K562 (cell line): ENCODE results near the gene BIRC6. TPM values are rescaled to one million over a fixed set of nuclear protein-coding genes. Genes with fewer than 3 reads are reported as not detected.

Experiments used
- ATAC-seq: fragments of 200-7000 bp; cut with Tn5 transposase; 3 replicates; pipeline ENCODE4 v1.9.1; 2020; ENCODE audit warnings: moderate library complexity
- BruUV-seq: library from RNA; stranded (reverse); fragments of 400-500 nt; replicated peaks from 2 replicates; lab custom pipeline; 2021; lab: Mats Ljungman, UMichigan
- CTCF ChIA-PET: fragments of 300-600 bp; formaldehyde crosslinking; extraction: SDS; loops from one replicate; lab custom pipeline; 2021; ENCODE audit warnings: low intra/inter-chr PET ratio; lab: Yijun Ruan, JAX
- POLR2A ChIA-PET: fragments of 300-600, 350-650 bp; sonication (Branson Sonifier 250); formaldehyde crosslinking; extraction: SDS; loops from one replicate; lab custom pipeline; 2021; ENCODE audit warnings: antibody characterized with exemption, inconsistent platforms; lab: Yijun Ruan, JAX
- DNase-seq, 4 experiments: peaks; one replicate each; pipeline versions ENCODE4 v3.0.0 to v3.0.0-alpha.2; 2011 to 2018; ENCODE audit warnings: low spot score in 3 of 4, mixed read lengths in 3 of 4; ENCODE audit errors: extremely low read depth in 1 of 4
- FAIRE-seq: peaks from 2 replicates; lab custom pipeline; 2011; peaks lifted over from hg19 to GRCh38; lab: Jason Lieb, UNC
- H2AFZ ChIP-seq: 2 replicates; pipeline ENCODE4 v1.6.0; 2011; ENCODE audit warnings: low read depth, low read length, control low read depth, inconsistent platforms
- H3K27ac ChIP-seq: fragments of 200-600 bp; 3 replicates; pipeline ENCODE4 v1.8.0; 2011; ENCODE audit warnings: low read depth, mild to moderate bottlenecking, control low read depth, inconsistent platforms, low read length, moderate library complexity, mixed read lengths; ENCODE audit errors: extremely low read depth
- H3K27me3 ChIP-seq, 2 experiments: fragments of 300-600 bp in 1 of 2; 2 replicates in 1 of 2; 3 replicates in 1 of 2; pipeline versions ENCODE4 v1.6.0 to v1.8.0; 2011; ENCODE audit warnings: inconsistent platforms in 2 of 2, low read length in 2 of 2, mild to moderate bottlenecking in 1 of 2, mixed read lengths in 1 of 2, moderate library complexity in 1 of 2; ENCODE audit not compliant: control insufficient read depth in 2 of 2, insufficient read depth in 2 of 2
- H3K36me3 ChIP-seq: fragments of 300-600 bp; 3 replicates; pipeline ENCODE4 v1.8.0; 2011; ENCODE audit warnings: mild to moderate bottlenecking, low read length, inconsistent platforms; ENCODE audit not compliant: control insufficient read depth, insufficient read depth
- H3K4me1 ChIP-seq, 2 experiments: fragments of 200-600 bp in 1 of 2; replicated peaks in 1 of 2; 2 replicates in 1 of 2; 3 replicates in 1 of 2; pipeline versions ENCODE4 v1.5.1 to v1.8.0; 2011; ENCODE audit warnings: inconsistent platforms in 2 of 2, low read length in 2 of 2, mild to moderate bottlenecking in 1 of 2, mixed read lengths in 1 of 2, moderate library complexity in 1 of 2; ENCODE audit not compliant: control insufficient read depth in 2 of 2, insufficient read depth in 2 of 2
- H3K4me2 ChIP-seq: 2 replicates; pipeline ENCODE4 v1.6.1; 2011; ENCODE audit warnings: low read length, control low read depth, inconsistent platforms, mixed read lengths; ENCODE audit not compliant: insufficient read depth
- H3K4me3 ChIP-seq: fragments of 200-600 bp; sonication (generic), shearing (Covaris generic); 2 replicates; pipeline ENCODE4 v1.5.1; 2016; ENCODE audit warnings: control low read depth, inconsistent platforms
- H3K79me2 ChIP-seq: fragments of 200-600 bp; 3 replicates; pipeline ENCODE4 v1.8.0; 2011; ENCODE audit warnings: low read length, inconsistent platforms; ENCODE audit not compliant: control insufficient read depth, insufficient read depth
- H3K9ac ChIP-seq, 2 experiments: 2 replicates each; pipeline versions ENCODE4 v1.6.0 to v1.6.1; 2011; ENCODE audit warnings: low read depth in 2 of 2, low read length in 2 of 2, control low read depth in 1 of 2, inconsistent platforms in 1 of 2, mild to moderate bottlenecking in 1 of 2, mixed read lengths in 1 of 2; ENCODE audit not compliant: insufficient read depth in 1 of 2
- H3K9me1 ChIP-seq: one replicate; pipeline ENCODE4 v1.6.0; 2011; ENCODE audit warnings: inconsistent platforms, mild to moderate bottlenecking, low read length, moderate library complexity; ENCODE audit not compliant: control insufficient read depth, insufficient read depth
- H3K9me3 ChIP-seq: replicated peaks from 2 replicates; pipeline ENCODE4 v1.5.1; 2011; ENCODE audit warnings: low read depth, low read length, inconsistent platforms; ENCODE audit not compliant: control insufficient read depth, insufficient read depth
- H4K20me1 ChIP-seq: replicated peaks from 2 replicates; pipeline ENCODE4 v1.6.1; 2011; ENCODE audit warnings: low read length, inconsistent platforms, mixed read lengths; ENCODE audit not compliant: control insufficient read depth, insufficient read depth
- BRD4 ChIP-seq: fragments of 200-600 bp; sonication (generic); IDR thresholded peaks from 2 replicates; pipeline ENCODE4 v1.6.1; 2017; ENCODE audit warnings: inconsistent platforms
- CBX1 ChIP-seq: sonication (generic); IDR thresholded peaks from 2 replicates; pipeline ENCODE4 v1.6.1; 2016; ENCODE audit warnings: antibody characterized with exemption, low read depth, mild to moderate bottlenecking
- CREB3L1 ChIP-seq: fragments of 450-650 bp; IDR thresholded peaks from 2 replicates; pipeline ENCODE4 v1.6.1; 2014; ENCODE audit warnings: low read depth, mild to moderate bottlenecking, moderate library complexity, borderline replicate concordance
- ELF2 ChIP-seq: fragments of 250-450 bp; sonication (Bioruptor Pico); IDR thresholded peaks from 2 replicates; pipeline ENCODE4 v1.5.0; 2021; ENCODE audit warnings: mild to moderate bottlenecking
- HNRNPLL ChIP-seq: fragments of 200-400 bp; formaldehyde crosslinking; IDR thresholded peaks from 2 replicates; pipeline ENCODE4 v1.6.1; 2017; ENCODE audit warnings: low read length, low read depth, mild to moderate bottlenecking; ENCODE audit not compliant: poor library complexity, severe bottlenecking
- ILF3 ChIP-seq: fragments of 450-650 bp; IDR thresholded peaks from 2 replicates; pipeline ENCODE4 v1.6.1; 2018; ENCODE audit warnings: antibody characterized with exemption, mild to moderate bottlenecking, moderate library complexity, borderline replicate concordance
- MECOM ChIP-seq: fragments of 250-450 bp; sonication (Bioruptor Pico); IDR thresholded peaks from 2 replicates; pipeline ENCODE4 v1.8.0; 2022; ENCODE audit warnings: inconsistent platforms
- PYGO2 ChIP-seq: fragments of 450-650 bp; IDR thresholded peaks from 2 replicates; pipeline ENCODE4 v1.6.1; 2016; ENCODE audit warnings: mild to moderate bottlenecking, missing genetic modification characterization, moderate library complexity, missing compliant biosample characterization
- SMAD4 ChIP-seq: fragments of 250-450 bp; sonication (Bioruptor Pico); conservative IDR thresholded peaks from 2 replicates; pipeline ENCODE4 v1.8.0; 2021; ENCODE audit warnings: inconsistent platforms, mild to moderate bottlenecking, moderate library complexity
- TCF7 ChIP-seq: sonication (generic); IDR thresholded peaks from 2 replicates; pipeline ENCODE4 v1.6.1; 2016; ENCODE audit warnings: antibody characterized with exemption, borderline replicate concordance
- TFAM ChIP-seq: fragments of 250-450 bp; sonication (Bioruptor Pico); conservative IDR thresholded peaks from 2 replicates; pipeline ENCODE4 v1.5.0; 2021; ENCODE audit warnings: mild to moderate bottlenecking, moderate library complexity
- ZBTB34 ChIP-seq: fragments of 250-450 bp; sonication (Bioruptor Pico); IDR thresholded peaks from 2 replicates; pipeline ENCODE4 v1.8.0; 2021; ENCODE audit warnings: mild to moderate bottlenecking, moderate library complexity
- ZBTB7A ChIP-seq: IDR thresholded peaks from 2 replicates; pipeline ENCODE4 v1.6.1; 2011; ENCODE audit warnings: low read depth, mild to moderate bottlenecking, low read length, moderate library complexity, borderline replicate concordance; ENCODE audit not compliant: control insufficient read depth
- ZNF316 ChIP-seq: fragments of 450-650 bp; IDR thresholded peaks from 2 replicates; pipeline ENCODE4 v1.6.1; 2016
- WGBS: fragments of 100-300 bp; shearing (Covaris generic); methylation state at CpG from one replicate; pipeline ENCODE4 v1.1.6; 2016; ENCODE audit warnings: low coverage, mixed read lengths; ENCODE audit not compliant: insufficient coverage; ENCODE audit errors: missing lambda C conversion rate; 5-methylcytosine and 5-hydroxymethylcytosine counted together
- in situ Hi-C: fragments of 300-500 bp; cut with MboI; formaldehyde crosslinking; loops from 4 replicates; pipeline ENCODE4 v1.15.0; 2018; ENCODE audit warnings: inconsistent platforms, mixed read lengths
- intact Hi-C: fragments of 100-400 bp; cut with micrococcal nuclease; formaldehyde crosslinking; loops from 2 replicates; pipeline ENCODE4 v1.14.2; 2022
- polyA plus RNA-seq, 8 experiments: library from polyadenylated mRNA; depleted of rRNA in 4 of 8; stranded (reverse) in 5 of 8; unstranded in 3 of 8; fragments of >200 nt; fragmentation: Nextera tagmentation in 2 of 8; fragmentation: Illumina TruSeq in 1 of 8; extraction: Ambion mirVana in 2 of 8; extraction: Trizol in 1 of 8; gene quantifications; 2 replicates each; pipeline versions ENCODE4 v1.2.1 to v1.2.3, GENCODE V29; 2011 to 2014; ENCODE audit warnings: inconsistent platforms in 1 of 8, missing spikeins in 1 of 8
- total RNA-seq, 7 experiments: library from RNA; depleted of rRNA in 6 of 7; stranded (reverse); fragments of >200 nt in 6 of 7; fragmentation: Illumina TruSeq in 2 of 7; extraction: Trizol in 2 of 7; gene quantifications; 2 replicates each; pipeline versions ENCODE4 v1.2.1 to v1.2.3, GENCODE V29; 2011 to 2021; ENCODE audit warnings: low replicate concordance in 1 of 7
- TF ChIP-seq, protein P1 (sequence below): fragments of 450-650 bp; formaldehyde crosslinking; IDR thresholded peaks from 2 replicates; pipeline ENCODE4 v1.4.0; 2020; ENCODE audit warnings: mild to moderate bottlenecking, mixed read lengths

BIRC6 gene
- total and polyA plus RNA-seq, 9 of the 15 experiments (the other 6 are each of a cell fraction or from before 2014, with no cell fraction given) = 18.8 to 110 (median 49.8) TPM

GRCh38 chr2:32614084-32614483 lies 257.3 kb downstream of the BIRC6 start (continued):
- TF ChIP-seq HNRNPLL (no peak), ZBTB7A (no peak)

DNA sequence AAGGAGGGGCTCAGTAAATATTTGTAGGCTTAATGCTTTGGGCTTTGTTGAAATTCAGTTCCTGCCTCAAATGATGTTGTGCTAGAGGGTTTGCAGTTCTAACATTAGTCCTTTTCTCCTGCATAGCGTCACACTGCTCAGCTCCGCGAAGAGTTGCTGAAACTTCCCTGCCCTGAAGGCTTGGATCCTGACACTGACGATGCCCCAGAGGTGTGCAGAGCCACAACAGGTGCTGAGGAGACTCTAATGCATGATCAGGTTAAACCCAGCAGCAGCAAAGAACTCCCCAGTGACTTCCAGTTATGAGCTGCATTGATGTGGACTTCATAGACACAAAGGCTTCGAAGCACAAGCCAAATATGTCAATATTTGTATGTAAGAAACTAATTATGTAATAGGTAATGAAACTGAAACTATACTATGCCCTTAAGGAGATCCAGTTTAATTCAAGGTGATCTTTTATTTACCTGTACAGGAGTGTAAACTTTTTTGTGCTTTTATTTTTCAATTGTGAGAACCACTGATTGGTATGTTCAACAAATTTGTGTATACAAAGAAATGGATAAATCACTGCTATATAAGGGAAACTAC lies 260.9 kb downstream of the BIRC6 start:
- no peaks in the 10 kb centered on the region for H3K79me2 ChIP-seq
- H3K9me1 ChIP-seq = peaks cover 3% of the 10 kb centered on the region
- ChIA-PET POLR2A (interaction anchor here (1.3 kb wide), 1 partner anchor 10 kb away, joined by 6 read pairs; no protein-coding TSS in a partner anchor), CTCF (no interaction called here)
- H4K20me1 ChIP-seq = no peaks in the 10 kb centered on the region
- TF ChIP-seq MECOM (no peak), CBX1 (no peak), PYGO2 (no peak), SMAD4 (CRISPR knock-in tag) (no peak), ELF2 (no peak), ZBTB34 (CRISPR knock-in tag) (no peak), BRD4 (no peak), ZNF316 (no peak), CREB3L1 (no peak), ILF3 (no peak), TFAM (no peak), TCF7 (no peak)
- TF ChIP-seq, protein P1, sequence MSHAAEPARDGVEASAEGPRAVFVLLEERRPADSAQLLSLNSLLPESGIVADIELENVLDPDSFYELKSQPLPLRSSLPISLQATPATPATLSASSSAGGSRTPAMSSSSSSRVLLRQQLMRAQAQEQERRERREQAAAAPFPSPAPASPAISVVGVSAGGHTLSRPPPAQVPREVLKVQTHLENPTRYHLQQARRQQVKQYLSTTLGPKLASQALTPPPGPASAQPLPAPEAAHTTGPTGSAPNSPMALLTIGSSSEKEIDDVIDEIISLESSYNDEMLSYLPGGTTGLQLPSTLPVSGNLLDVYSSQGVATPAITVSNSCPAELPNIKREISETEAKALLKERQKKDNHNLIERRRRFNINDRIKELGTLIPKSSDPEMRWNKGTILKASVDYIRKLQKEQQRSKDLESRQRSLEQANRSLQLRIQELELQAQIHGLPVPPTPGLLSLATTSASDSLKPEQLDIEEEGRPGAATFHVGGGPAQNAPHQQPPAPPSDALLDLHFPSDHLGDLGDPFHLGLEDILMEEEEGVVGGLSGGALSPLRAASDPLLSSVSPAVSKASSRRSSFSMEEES = no peak
- in situ Hi-C loops (no loop called here), intact Hi-C loops (no loop called here)
- no peak overlapping the region for H3K9ac ChIP-seq
- no peak overlapping the region for H3K4me2 ChIP-seq
- no peak for ATAC-seq
- no peak overlapping the region for H3K4me3 ChIP-seq
- no peaks in the 10 kb centered on the region for H3K27me3 ChIP-seq
- no TSS peak for BruUV-seq
- no peaks in the 10 kb centered on the region for H3K9me3 ChIP-seq
- H3K36me3 ChIP-seq = peaks cover 70% of the 10 kb centered on the region
- no peak overlapping the region for H2AFZ ChIP-seq
- H3K4me1 ChIP-seq = no peaks in the 10 kb centered on the region
- WGBS = 94% methylated on average over 5 of the region's 5 CpGs
- DNase-seq = no peak
- no peak overlapping the region for H3K27ac ChIP-seq
- no peak for FAIRE-seq
